A549 treated with CpdA at 1 μM for 4 hours (cell line): ENCODE results near the gene SEPTIN12. TPM values are rescaled to one million over a fixed set of nuclear protein-coding genes. Genes with fewer than 3 reads are reported as not detected.

ENCODE experiments used
- total RNA-seq: library from RNA; stranded (reverse); fragments of 200-300 nt; extraction: Qiagen RNA extraction; gene quantifications from 5 replicates; pipeline ENCODE4 v1.2.3, GENCODE V29; 2022; ENCODE audit warnings: low read depth

Gene SEPTIN12
- not detected in 5 replicates for total RNA-seq

GRCh38 chr16:4787627-4788482 is at the start of gene SEPTIN12:
Gene SEPTIN12 (minus strand): TSS chr16:4788345. CDS start chr16:4787645, 700 bp downstream.

GRCh38 chr16:4801962-4802658 is 14.0 kb upstream of the SEPTIN12 start, which contains the start of gene ROGDI:
Gene ROGDI (minus strand): TSS chr16:4802633. CDS start chr16:4802571, 62 bp downstream.

GRCh38 chr16:4795181-4795827 is 7.2 kb upstream of the SEPTIN12 start, which contains the start of gene SMIM22:
Gene SMIM22 (plus strand): TSS chr16:4795369. CDS start chr16:4795735, 366 bp downstream.

GRCh38 chr16:4766875-4767628 is 21.1 kb downstream of the SEPTIN12 start, which contains the start of gene ZNF500:
Gene ZNF500 (minus strand): TSS chr16:4767162. CDS start chr16:4765978, 1,184 bp downstream.

GRCh38 chr16:4734063-4734729 is 53.9 kb downstream of the SEPTIN12 start, which contains the start of the genes ANKS3 and DNAAF8:
Gene ANKS3 (minus strand): TSS chr16:4734271. CDS start chr16:4730149, 4,122 bp downstream.
Gene DNAAF8 (plus strand): TSS chr16:4734537. CDS start chr16:4736515, 1,978 bp downstream.

Other genes starting within 250 kb of the SEPTIN12 start
- gene CDIP1, start 249.6 kb downstream of the SEPTIN12 start, total RNA-seq, result 9.0 to 12.2 TPM (median 11.4 TPM) in 5 replicates
- not detected in 5 replicates for gene C16orf96, start 232.0 kb downstream of the SEPTIN12 start, total RNA-seq
- 36.2 to 64.0 TPM (median 59.9 TPM) in 5 replicates for gene UBALD1, start 173.5 kb downstream of the SEPTIN12 start, total RNA-seq
- 37.4 to 44.5 TPM (median 39.1 TPM) in 5 replicates for gene MGRN1, start 163.5 kb downstream of the SEPTIN12 start, total RNA-seq
- 17.3 to 25.2 TPM (median 24.0 TPM) in 5 replicates for gene NUDT16L1, start 94.8 kb downstream of the SEPTIN12 start, total RNA-seq
- gene ANKS3, start 54.1 kb downstream of the SEPTIN12 start, total RNA-seq, result 21.0 to 28.3 TPM (median 26.5 TPM) in 5 replicates
- 1.3 to 2.3 TPM (median 2.0 TPM) in 5 replicates for gene DNAAF8, start 53.8 kb downstream of the SEPTIN12 start, total RNA-seq
- 7.4 to 10.0 TPM (median 8.3 TPM) in 5 replicates for gene ZNF500, start 21.2 kb downstream of the SEPTIN12 start, total RNA-seq
- gene SMIM22, start 7.0 kb upstream of the SEPTIN12 start, total RNA-seq, result not detected in 5 replicates
- gene ROGDI, start 14.3 kb upstream of the SEPTIN12 start, total RNA-seq, result 9.8 to 13.9 TPM (median 12.9 TPM) in 5 replicates
- gene GLYR1, start 58.9 kb upstream of the SEPTIN12 start, total RNA-seq, result 40.2 to 49.2 TPM (median 44.3 TPM) in 5 replicates
- 26.4 to 29.5 TPM (median 29.3 TPM) in 5 replicates for gene UBN1, start 59.1 kb upstream of the SEPTIN12 start, total RNA-seq
- 2.4 to 2.5 TPM (median 2.4 TPM) in 5 replicates for gene PPL, start 148.8 kb upstream of the SEPTIN12 start, total RNA-seq
- gene SEC14L5, start 170.0 kb upstream of the SEPTIN12 start, total RNA-seq, result 0.02 to 0.12 TPM (median 0.04 TPM) in 4 of 5 replicates, not detected in the other
- gene NAGPA, start 245.6 kb upstream of the SEPTIN12 start, total RNA-seq, result 12.3 to 19.4 TPM (median 17.5 TPM) in 5 replicates